HG02840 (cell line): ENCODE results near the gene MCUB.

ENCODE experiments used
- ATAC-seq: cut with Tn5 transposase; IDR thresholded peaks from one replicate; pipeline ENCODE4 v1.9.1; 2021; ENCODE audit warnings: mild to moderate bottlenecking, moderate library complexity, moderate number of reproducible peaks; ENCODE audit not compliant: unreplicated experiment, low FRiP score

The MCUB gene

DNA sequence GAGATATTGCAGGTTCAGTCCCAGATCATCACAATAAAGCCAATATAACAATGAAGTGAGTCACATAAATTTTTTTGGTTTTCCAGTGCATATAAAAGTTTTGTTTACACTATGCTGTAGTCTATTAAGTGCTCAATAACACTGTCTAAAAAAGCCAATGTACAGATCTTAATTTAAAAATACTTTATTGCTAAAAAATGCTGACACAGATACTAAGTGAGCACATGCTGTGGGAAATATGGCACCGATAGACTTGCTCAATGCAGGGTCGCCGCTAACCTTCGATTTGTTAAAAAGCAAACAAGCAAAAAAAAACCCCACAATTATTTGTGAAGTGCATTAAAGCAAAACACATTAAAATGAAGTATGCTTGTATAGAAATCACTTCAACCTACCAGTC, 159.6 kb downstream of the MCUB start:
- no peak for ATAC-seq

DNA sequence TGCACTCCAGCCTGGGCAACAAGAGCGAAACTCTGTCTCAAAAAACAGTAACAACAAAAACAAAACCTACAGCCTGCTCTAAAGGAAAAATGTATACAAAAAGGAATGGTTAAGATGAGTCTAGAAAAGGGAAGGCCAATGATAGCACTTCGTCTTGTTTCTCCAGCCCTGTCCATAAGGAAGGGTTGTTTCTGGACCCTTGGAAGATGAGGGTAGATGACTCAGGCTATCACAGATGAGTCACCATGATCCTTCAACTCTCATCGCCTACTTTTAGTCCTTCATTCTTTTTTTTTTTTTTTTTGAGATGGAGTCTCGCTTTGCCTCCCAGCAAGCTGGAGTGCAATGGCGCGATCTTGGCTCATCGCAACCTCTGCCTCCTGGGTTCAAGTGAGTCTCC, 161.0 kb downstream of the MCUB start:
- no peak for ATAC-seq

DNA sequence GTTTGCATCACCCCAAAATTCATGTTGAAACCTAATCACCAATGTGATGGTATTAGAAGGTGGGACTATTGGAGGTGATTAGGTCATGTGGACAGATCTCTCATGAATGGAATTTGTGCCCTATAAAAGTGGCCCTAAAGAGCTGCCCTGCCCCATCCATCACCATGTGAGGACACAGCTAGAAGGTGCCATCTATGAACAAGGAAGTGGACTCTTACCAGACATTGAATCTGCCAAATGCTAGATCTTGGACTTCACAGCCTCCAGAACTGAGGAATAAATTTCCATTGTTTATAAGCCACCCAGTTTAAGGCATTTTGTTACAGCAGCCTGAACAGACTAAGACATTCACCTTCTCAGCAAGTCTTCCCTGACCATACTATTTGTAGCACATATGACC, 162.3 kb downstream of the MCUB start:
- ATAC-seq: no peak

DNA sequence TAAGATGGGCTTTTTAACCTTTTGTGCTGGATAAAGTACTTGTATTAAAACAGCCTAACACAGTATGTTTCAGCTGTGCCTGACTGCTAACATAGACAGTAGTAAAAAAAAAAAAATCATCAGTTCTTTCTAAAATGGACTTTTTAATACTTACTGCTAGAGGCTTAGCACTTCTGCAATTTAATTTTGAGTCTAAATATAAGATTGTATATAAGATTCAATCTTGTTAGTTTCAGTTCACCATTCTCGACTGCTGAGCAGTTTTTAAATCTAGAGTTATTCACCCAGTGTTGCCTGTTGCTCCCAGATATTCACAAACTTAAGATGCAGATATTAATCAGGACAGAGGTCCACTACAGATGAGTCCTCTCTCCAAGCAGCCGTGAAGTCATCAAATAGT, 163.1 kb downstream of the MCUB start:
- ATAC-seq: no peak

DNA sequence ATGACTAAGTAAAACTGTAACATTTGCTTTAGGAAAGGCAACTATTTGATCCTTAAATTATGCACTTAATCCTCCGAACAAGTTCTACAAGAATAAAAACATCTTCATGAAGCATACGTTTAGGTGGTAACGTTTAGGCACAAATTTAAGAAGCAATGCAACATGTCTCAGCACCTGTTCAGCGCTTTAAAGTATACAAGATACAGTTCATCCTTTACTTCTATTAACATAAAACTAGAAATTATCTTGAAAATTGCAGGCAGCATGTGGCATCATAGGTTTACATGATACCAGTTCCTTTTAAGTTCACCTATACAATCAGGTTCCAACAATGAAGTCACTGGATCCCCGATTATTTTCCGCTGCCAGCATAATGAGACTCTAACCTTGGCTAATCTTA, 168.3 kb downstream of the MCUB start:
- no peak for ATAC-seq

DNA sequence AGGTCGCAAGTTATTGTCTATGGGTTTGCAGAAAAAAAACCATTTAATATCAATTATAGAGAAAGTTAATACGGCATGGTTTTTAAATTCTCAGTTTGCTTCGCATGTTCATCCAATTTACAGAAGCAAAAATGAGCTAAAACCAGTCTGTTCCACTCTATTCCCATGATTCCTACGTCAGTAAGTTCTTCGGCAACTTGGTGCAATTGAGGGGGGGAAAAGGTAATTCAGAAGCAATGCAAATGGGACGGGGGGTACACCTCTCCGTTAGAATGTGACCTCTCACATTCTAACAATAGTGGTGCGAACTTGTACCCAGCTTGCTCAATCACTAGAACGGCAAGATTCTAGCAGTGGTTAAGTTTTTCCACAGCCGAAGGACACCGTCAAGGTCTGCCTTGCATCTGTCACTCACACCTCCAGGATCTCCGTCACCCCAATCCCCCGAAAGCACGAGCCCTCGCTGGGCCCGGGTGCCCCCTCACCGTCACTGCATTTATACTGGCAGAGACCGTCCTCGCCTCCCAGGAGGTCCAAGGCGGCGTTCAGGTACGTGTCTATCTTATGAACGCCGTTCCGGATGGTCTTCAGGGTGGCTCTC, 169.2 kb downstream of the MCUB start:
- no peak for ATAC-seq

DNA sequence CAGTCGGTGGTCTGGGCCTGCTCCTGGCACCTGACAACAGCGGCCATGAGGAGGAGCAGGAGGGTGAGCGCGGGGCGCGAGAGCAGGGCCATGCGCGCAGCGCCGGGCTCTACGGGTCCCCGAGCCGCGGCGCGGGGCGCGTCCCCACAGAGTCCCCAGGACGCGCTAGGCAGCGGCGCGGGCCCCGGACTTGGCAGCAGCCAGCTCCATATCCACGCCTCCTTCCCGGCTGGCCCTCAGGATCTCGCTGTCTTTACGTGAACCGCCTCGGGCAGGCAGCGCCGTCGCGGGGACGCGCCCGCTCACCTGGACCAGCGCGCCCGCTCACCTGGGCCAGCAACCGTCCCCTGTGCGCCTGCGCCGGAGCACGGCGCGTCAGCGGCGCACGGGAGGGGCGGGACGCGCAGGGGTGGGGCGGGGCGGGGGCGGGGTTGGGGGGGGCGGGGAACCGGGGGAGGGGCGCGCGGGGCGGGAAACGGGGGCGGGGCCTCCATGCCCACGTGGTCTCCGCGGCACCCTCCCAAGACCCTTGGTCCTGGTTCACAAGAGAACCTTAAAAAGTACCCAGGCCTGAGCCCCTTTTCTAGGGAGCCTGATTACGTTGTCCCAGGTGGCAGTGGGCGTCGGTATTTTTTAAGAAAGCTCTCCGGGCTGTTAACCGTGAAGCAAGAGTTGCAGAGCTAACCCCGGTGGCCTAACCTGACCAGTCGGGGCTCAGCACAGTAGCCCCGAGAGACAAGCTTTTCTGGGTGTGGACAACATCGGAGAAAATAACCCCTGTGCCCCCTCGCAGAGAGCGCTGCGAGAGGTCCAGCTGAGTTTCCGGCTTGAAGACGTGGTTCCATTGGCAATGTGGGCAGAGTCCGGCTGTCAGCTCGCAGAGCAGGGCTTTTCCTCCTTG, 169.9 kb downstream of the MCUB start, which contains the start of gene PLA2G12A:
Gene PLA2G12A (minus strand): TSS at position 353 of the 901 bp plus-strand sequence. CDS start 261 bp downstream, at position 92.
- peak; percentile 88 for ATAC-seq

DNA sequence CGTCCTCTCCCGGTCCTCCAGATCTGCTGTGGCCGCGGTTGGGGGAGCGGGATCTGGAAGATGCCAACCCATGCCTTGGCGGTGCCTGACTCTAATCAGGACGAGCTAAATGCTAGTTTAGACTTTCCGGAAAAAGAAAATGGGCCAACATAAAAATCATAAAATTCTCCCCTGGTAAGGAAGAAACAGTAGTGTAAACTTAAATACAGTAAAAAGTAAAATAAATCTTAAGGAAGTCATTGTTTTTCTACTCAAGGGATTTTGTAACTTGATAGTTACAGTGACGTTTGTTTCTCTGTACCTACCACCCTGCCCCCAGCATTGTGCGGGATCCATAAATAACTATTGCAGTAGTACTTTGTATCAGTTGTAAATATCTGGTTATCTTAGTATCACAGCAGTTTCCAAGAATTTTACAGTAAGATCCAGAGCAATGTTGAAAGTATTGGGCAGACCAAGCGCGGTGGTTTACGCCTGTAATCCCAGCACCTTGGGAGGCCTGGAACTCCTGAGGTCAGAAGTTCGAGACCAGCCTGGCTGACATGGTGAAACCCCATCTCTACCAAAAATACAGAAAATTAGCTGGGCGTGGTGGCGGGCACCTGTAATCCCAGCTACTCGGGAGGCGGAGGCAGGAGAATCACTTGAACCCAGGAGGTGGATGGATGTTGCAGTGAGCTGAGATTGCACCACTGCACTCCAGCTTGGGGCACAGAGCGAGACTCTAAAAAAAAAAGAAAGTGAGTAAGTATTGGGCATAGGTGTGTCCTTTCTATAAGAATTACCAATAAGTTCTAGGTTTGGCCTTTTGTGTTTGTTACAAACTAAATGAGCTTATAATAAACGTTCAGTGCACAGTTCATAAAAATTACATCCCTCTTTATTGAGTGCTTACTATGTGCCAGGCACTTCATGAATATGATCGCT, 170.8 kb downstream of the MCUB start:
- no peak for ATAC-seq

DNA sequence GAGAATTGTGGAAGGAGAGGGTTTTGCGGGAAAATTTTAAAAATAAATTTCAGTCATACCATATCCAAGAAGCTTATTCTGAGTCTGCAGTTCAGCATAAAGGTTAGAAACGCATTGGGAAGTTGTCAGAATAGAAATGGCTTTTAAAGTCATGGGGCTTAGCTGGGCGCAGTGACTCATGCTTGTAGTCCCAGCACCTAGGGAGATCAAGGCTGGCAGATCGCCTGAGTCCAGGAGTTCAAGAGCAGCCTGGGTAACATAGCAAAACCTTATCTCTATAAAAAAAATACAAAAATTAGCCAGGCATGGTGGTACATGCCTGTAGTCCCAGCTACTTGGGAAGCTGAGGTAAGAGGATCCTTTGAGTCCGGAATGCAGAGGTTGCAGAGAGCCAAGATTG, 173.7 kb downstream of the MCUB start:
- no peak for ATAC-seq

DNA sequence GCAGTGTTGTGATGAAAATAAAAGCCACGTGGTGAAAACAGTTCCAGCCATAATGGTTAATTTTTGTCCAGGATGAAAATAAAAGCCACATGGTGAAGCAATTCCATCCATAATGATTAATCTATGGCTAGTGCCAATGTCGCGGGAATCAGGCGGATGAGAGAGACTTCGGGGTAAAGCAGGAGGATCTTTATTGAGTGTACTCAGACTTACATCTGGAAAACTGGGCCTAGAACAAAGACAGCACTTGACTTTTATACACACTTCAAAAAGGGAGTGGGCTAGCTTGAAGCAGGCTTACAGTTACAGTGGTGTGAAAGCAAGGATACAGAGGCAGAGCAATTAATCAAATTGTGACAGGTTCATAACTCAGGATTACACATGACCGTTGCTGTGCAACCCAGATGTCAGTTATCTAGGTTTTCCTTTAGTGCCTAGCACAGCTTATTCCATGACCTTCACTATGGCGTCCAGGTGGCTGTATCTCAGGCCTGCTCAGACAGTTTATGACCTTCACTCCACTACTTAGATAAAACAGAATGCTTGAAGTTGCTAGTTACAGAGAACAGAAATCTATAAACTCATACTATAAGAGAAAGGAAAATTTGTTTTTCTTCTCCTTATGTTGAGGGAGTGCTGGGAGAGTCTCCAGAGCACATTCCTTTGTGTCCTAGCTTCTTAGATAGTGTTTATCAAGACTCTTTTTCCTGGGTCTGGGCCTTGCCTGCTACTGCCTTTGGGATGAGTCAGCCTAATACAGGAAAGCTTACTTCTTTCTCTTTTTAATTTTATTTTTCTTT, 175.7 kb downstream of the MCUB start:
- no peak for ATAC-seq
